Measurements from ENCODE around the gene FTO.

DNA sequence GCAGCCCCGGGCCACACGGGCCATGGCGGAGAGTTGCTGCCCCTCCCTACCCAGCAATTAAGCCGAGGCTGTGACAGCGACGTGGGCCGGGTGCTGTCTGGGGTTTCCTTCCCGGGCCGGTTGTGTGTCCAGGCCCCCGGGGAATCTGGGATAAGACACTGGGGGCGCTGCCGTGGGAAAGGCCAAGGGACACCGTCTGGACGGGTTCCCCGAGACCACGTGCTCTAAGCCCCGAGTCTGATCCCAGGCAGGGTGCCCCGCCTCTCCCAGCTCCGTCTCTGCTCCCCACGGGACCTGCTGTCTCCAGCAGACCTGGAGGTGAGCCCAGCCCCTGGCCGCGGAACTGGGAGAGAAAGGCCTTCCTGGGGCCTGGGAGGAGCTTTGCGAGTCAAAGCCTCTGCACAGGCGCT is 490.4 kb downstream of the FTO start:
- no peak for TF ChIP-seq CTCF (IDR thresholded peaks at IDR 0.05)
- TF ChIP-seq ZFX (IDR thresholded peaks at IDR 0.05; ENCODE audit: borderline replicate concordance), result no peak
